HEK293 (cell line): Measurements from ENCODE around the gene LHFPL2.

Experiments
- REPIN1 ChIP-seq: fragments of 450-650 bp; formaldehyde crosslinking; IDR thresholded peaks from 2 replicates; pipeline ENCODE4 v1.5.1; 2017; ENCODE audit warnings: missing biosample characterization, missing genetic modification characterization, low read depth
- TCF7L2 ChIP-seq: IDR thresholded peaks from 2 replicates; pipeline ENCODE4 v1.6.1; 2011; ENCODE audit warnings: low read depth, mild to moderate bottlenecking, inconsistent platforms, low read length, moderate library complexity, borderline replicate concordance
- ZIC2 ChIP-seq: fragments of 450-650 bp; formaldehyde crosslinking; IDR thresholded peaks from 2 replicates; pipeline ENCODE4 v1.5.1; 2016; ENCODE audit warnings: missing biosample characterization, missing genetic modification characterization
- TF ChIP-seq, protein P1 (sequence below): fragments of 450-650 bp; formaldehyde crosslinking; IDR thresholded peaks from 2 replicates; pipeline ENCODE4 v1.5.1; 2016; ENCODE audit warnings: missing biosample characterization, missing genetic modification characterization
- TF ChIP-seq, protein P2 (sequence below): fragments of 450-650 bp; formaldehyde crosslinking; IDR thresholded peaks from 2 replicates; pipeline ENCODE4 v1.5.1; 2016; ENCODE audit warnings: missing biosample characterization, missing genetic modification characterization

DNA sequence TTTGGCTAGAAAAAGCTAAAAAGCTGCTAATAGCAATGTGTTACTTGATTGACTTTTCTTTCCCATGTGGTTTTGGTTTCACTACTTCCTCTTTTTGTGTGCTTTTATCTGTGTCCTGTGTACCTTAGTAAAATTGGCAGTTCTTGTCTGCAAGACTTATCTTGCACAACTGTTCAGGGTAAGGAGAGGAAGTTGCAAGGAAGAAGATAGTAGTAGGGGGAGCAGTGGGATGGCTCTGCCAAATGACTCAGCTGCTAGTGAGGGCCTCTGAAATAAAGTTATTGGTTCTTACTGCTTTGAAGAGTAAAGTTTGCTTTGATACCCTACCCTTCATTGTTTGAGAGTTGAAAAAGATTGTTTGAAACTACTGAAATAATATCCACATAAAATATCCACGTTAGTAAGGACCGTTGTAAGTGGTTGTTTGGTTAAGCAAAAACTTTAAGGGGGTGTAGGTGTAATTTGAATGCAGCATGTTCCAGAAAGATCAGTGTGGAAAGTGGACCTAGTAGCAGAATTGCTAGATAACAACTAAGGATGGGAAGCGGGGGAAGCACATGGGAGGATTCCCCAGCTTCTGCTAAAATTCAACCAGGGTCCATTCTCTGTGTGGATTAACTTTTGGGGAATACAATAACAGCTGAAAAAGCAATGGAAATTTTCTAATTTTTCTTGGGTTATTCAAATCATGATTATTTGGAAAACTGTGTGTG is 164.6 kb downstream of the LHFPL2 start:
- TF ChIP-seq TCF7L2, result no peak
- no peak for TF ChIP-seq ZIC2 (tag by site-specific recombination)
- TF ChIP-seq, protein P1, sequence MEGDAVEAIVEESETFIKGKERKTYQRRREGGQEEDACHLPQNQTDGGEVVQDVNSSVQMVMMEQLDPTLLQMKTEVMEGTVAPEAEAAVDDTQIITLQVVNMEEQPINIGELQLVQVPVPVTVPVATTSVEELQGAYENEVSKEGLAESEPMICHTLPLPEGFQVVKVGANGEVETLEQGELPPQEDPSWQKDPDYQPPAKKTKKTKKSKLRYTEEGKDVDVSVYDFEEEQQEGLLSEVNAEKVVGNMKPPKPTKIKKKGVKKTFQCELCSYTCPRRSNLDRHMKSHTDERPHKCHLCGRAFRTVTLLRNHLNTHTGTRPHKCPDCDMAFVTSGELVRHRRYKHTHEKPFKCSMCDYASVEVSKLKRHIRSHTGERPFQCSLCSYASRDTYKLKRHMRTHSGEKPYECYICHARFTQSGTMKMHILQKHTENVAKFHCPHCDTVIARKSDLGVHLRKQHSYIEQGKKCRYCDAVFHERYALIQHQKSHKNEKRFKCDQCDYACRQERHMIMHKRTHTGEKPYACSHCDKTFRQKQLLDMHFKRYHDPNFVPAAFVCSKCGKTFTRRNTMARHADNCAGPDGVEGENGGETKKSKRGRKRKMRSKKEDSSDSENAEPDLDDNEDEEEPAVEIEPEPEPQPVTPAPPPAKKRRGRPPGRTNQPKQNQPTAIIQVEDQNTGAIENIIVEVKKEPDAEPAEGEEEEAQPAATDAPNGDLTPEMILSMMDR (tag by site-specific recombination), result no peak
- no peak for TF ChIP-seq REPIN1 (tag by site-specific recombination)
- TF ChIP-seq, protein P2, sequence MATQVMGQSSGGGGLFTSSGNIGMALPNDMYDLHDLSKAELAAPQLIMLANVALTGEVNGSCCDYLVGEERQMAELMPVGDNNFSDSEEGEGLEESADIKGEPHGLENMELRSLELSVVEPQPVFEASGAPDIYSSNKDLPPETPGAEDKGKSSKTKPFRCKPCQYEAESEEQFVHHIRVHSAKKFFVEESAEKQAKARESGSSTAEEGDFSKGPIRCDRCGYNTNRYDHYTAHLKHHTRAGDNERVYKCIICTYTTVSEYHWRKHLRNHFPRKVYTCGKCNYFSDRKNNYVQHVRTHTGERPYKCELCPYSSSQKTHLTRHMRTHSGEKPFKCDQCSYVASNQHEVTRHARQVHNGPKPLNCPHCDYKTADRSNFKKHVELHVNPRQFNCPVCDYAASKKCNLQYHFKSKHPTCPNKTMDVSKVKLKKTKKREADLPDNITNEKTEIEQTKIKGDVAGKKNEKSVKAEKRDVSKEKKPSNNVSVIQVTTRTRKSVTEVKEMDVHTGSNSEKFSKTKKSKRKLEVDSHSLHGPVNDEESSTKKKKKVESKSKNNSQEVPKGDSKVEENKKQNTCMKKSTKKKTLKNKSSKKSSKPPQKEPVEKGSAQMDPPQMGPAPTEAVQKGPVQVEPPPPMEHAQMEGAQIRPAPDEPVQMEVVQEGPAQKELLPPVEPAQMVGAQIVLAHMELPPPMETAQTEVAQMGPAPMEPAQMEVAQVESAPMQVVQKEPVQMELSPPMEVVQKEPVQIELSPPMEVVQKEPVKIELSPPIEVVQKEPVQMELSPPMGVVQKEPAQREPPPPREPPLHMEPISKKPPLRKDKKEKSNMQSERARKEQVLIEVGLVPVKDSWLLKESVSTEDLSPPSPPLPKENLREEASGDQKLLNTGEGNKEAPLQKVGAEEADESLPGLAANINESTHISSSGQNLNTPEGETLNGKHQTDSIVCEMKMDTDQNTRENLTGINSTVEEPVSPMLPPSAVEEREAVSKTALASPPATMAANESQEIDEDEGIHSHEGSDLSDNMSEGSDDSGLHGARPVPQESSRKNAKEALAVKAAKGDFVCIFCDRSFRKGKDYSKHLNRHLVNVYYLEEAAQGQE (tag by site-specific recombination), result no peak
